ENCODE measurements around the gene ANKRD13B.
A peak's percentile ranks its signal among the peaks of the same experiment; 100 is the strongest.
"Not testable (repeated sequence)": the region's sequence is repeated elsewhere in the genome, so short reads cannot be mapped to it uniquely, and the experiment has no call there.

The ANKRD13B gene

DNA sequence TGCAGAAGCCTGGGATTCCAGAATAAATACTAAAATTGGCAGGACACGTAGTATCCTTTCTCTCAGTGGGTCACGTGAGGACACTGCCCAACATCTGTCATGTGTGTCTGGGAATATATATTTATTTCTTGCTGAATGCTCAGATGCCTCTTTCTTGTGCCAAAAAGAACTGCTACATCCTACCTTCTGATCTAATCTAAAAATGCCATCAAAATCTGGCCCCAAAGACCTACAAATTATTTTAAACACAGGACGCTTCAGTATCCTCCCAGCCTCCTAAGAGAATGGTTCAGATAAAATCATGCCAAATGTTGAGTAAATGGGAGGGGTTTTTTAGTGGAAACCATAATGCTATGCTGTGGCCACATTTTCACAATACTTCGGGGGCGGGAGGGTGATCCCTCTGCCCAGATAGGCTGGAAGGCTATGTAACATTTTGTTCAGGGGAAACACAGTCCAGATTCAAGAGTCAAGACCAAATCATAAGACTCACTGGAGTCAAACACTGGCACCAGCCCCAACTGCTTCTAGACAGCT lies 52.7 kb downstream of the ANKRD13B start:
- H3K4me3 ChIP-seq (replicated peaks in 1 of 2; ENCODE audit: low read depth in 2 of 2, low read length in 2 of 2) = no peak overlapping the region
- no peak for TF ChIP-seq CTCF (IDR thresholded peaks at IDR 0.05; ENCODE audit: low read depth, low read length)
- peak; percentile 93 to 97 for DNase-seq (ENCODE audit: low read depth in 2 of 2)

GRCh38 chr17:29648005-29648404 lies 55.1 kb downstream of the ANKRD13B start:
- no peak overlapping the region for H3K4me3 ChIP-seq (replicated peaks in 1 of 2; ENCODE audit: low read depth in 2 of 2, low read length in 2 of 2)
- no peak for DNase-seq (ENCODE audit: low read depth in 2 of 2)
- no peak for TF ChIP-seq CTCF (IDR thresholded peaks at IDR 0.05; ENCODE audit: low read depth, low read length)

DNA sequence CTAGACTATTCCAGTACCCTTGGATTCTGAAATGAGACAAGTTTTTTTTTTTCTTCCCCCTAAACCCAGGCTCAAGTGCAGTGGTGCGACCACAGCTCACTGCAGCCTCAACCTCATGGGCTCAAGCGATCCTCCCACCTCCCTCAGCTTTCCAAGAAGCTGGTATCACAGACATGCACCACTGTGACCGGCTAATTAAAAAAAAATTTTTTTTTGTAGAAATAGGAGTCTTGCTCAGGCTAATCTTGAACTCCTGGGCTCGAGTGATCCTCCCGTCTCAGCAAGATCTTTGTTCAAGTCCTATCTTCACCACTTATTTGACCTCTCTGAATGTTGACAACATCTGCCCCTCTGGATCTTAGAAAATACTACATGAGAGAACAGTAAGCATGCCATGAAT lies 56.4 kb downstream of the ANKRD13B start:
- TF ChIP-seq CTCF (IDR thresholded peaks at IDR 0.05; ENCODE audit: low read depth, low read length) = no peak
- DNase-seq (ENCODE audit: low read depth in 2 of 2) = no peak
- H3K4me3 ChIP-seq (replicated peaks in 1 of 2; ENCODE audit: low read depth in 2 of 2, low read length in 2 of 2) = no peak overlapping the region

- DNase-seq (ENCODE audit: low read depth in 2 of 2) = no peak
- H3K4me3 ChIP-seq (replicated peaks in 1 of 2; ENCODE audit: low read depth in 2 of 2, low read length in 2 of 2) = no peak overlapping the region
- TF ChIP-seq CTCF (IDR thresholded peaks at IDR 0.05; ENCODE audit: low read depth, low read length) = no peak
Measured at GRCh38 chr17:29650396-29650795, 57.5 kb downstream of the ANKRD13B start.

DNA sequence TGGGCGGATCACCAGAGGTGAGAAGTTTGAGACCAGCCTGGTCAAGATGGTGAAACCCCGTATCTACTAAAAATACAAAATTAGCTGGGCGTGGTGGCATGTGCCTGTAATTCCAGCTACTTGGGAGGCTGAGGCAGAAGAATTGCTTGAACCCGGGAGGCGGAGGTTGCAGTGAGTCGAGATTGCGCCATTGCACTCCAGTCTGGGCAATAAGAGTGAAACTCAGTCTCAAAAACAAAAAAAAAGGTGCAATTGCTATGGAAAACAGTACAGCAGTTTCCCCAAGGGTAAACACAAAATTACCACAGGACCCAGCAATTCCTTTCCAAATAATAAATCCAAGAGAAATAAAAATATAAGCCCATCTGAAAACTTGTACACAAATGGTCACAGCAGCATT lies 59.0 kb downstream of the ANKRD13B start:
- not testable (repeated sequence) for H3K4me3 ChIP-seq (replicated peaks in 1 of 2; ENCODE audit: low read depth in 2 of 2, low read length in 2 of 2); DNase-seq (ENCODE audit: low read depth in 2 of 2)

DNA sequence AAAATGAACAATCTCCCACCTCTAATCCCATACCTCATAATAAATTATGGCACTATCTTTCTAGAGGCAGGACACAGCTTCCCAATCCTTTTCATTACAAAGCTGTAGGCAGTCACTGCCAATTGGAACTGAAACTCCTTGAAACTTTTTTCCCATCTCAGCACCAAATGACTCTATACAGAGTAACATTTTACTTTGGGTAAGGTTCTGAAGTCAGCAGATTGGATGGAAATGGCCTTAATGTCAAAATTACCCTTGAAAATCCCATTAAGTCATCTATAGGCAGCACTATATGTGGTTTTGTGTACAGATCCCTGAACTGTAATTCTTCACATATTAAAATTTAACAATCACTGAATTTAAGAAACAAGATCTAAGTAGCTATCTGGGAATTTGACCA lies 60.0 kb downstream of the ANKRD13B start:
- no peak for TF ChIP-seq CTCF (IDR thresholded peaks at IDR 0.05; ENCODE audit: low read depth, low read length)
- DNase-seq (ENCODE audit: low read depth in 2 of 2) = no peak
- H3K4me3 ChIP-seq (replicated peaks in 1 of 2; ENCODE audit: low read depth in 2 of 2, low read length in 2 of 2) = no peak overlapping the region

- DNase-seq (ENCODE audit: low read depth in 2 of 2) = peak in 1 of 2 donors; percentile 61
- no peak overlapping the region for H3K4me3 ChIP-seq (replicated peaks in 1 of 2; ENCODE audit: low read depth in 2 of 2, low read length in 2 of 2)
- no peak for TF ChIP-seq CTCF (IDR thresholded peaks at IDR 0.05; ENCODE audit: low read depth, low read length)
Measured at GRCh38 chr17:29653995-29654714, 61.2 kb downstream of the ANKRD13B start.
